CD14-positive monocyte (primary cell): ENCODE data around the gene OR2W3. TPM values are rescaled to one million over a fixed set of nuclear protein-coding genes. Genes with fewer than 3 reads are reported as not detected.
A peak's percentile ranks its signal among the peaks of the same experiment; 100 is the strongest.

ENCODE experiments used
- DNase-seq, 3 donors: peaks; one replicate each; pipeline ENCODE4 v3.0.0-alpha.2; 2011 to 2022
- H2AFZ ChIP-seq: 2 replicates; pipeline ENCODE4 v1.6.0; 2012; ENCODE audit warnings: mild to moderate bottlenecking, low read depth, low read length, inconsistent platforms; ENCODE audit not compliant: insufficient read depth, poor library complexity, severe bottlenecking
- H3K27ac ChIP-seq, 2 donors: 1 replicate in 1 of 2; 2 replicates in 1 of 2; pipeline ENCODE4 v1.5.1; 2012 to 2013; ENCODE audit warnings: low read length in 2 of 2, control low read depth in 1 of 2, inconsistent platforms in 1 of 2, low read depth in 1 of 2, mild to moderate bottlenecking in 1 of 2
- H3K27me3 ChIP-seq, 2 donors: one replicate each; pipeline versions ENCODE4 v1.6.0 to v1.6.1; 2011 to 2013; ENCODE audit warnings: low read length in 2 of 2; ENCODE audit not compliant: control insufficient read depth in 2 of 2, insufficient read depth in 2 of 2
- H3K36me3 ChIP-seq, 2 donors: replicated peaks in 1 of 2; 1 replicate in 1 of 2; 2 replicates in 1 of 2; pipeline versions ENCODE4 v1.5.1 to v1.6.1; 2012 to 2013; ENCODE audit warnings: low read length in 2 of 2, control low read depth in 1 of 2, inconsistent platforms in 1 of 2, mild to moderate bottlenecking in 1 of 2; ENCODE audit not compliant: insufficient read depth in 2 of 2, control insufficient read depth in 1 of 2
- H3K4me1 ChIP-seq, 2 donors: 1 replicate in 1 of 2; 2 replicates in 1 of 2; pipeline versions ENCODE4 v1.5.1 to v1.6.1; 2012 to 2013; ENCODE audit warnings: low read length in 2 of 2, control low read depth in 1 of 2, inconsistent platforms in 1 of 2, mild to moderate bottlenecking in 1 of 2, moderate library complexity in 1 of 2; ENCODE audit not compliant: insufficient read depth in 2 of 2, control insufficient read depth in 1 of 2
- H3K4me2 ChIP-seq: replicated peaks from 2 replicates; pipeline ENCODE3; 2012; ENCODE audit warnings: low read length, moderate library complexity, mild to moderate bottlenecking; ENCODE audit not compliant: poor library complexity, severe bottlenecking; ENCODE audit errors: extremely low read depth
- H3K4me3 ChIP-seq, 3 experiments: fragments of 200-600 bp in 1 of 3; sonication (generic) in 1 of 3; replicated peaks in 1 of 3; 1 replicate in 2 of 3; 2 replicates in 1 of 3; pipeline ENCODE4 v1.5.1; 2011 to 2013; ENCODE audit warnings: low read length in 3 of 3, mild to moderate bottlenecking in 3 of 3, control low read depth in 2 of 3, low read depth in 2 of 3, inconsistent platforms in 1 of 3, moderate library complexity in 1 of 3
- H3K79me2 ChIP-seq: 2 replicates; pipeline ENCODE4 v1.6.0; 2012; ENCODE audit warnings: mild to moderate bottlenecking, control low read depth, inconsistent platforms, low read length, moderate library complexity; ENCODE audit not compliant: insufficient read depth
- H3K9ac ChIP-seq: 2 replicates; pipeline ENCODE4 v1.6.0; 2017; ENCODE audit warnings: low read length, mild to moderate bottlenecking; ENCODE audit not compliant: insufficient read depth, poor library complexity, severe bottlenecking
- H3K9me3 ChIP-seq, 2 donors: replicated peaks in 1 of 2; 1 replicate in 1 of 2; 2 replicates in 1 of 2; pipeline versions ENCODE4 v1.5.1 to v1.6.1; 2012 to 2013; ENCODE audit warnings: low read length in 2 of 2, control low read depth in 1 of 2; ENCODE audit not compliant: control insufficient read depth in 1 of 2, insufficient read depth in 1 of 2
- H4K20me1 ChIP-seq: 2 replicates; pipeline ENCODE4 v1.6.0; 2012; ENCODE audit warnings: mild to moderate bottlenecking, low read length, control low read depth, moderate library complexity; ENCODE audit not compliant: insufficient read depth
- H3K27ac Mint-ChIP-seq, 7 donors: one replicate each; pipeline ENCODE4 v1.8.0; 2020; ENCODE audit warnings: mild to moderate bottlenecking in 7 of 7, mixed read lengths in 7 of 7, moderate library complexity in 6 of 7, inconsistent platforms in 2 of 7
- H3K27me3 Mint-ChIP-seq, 3 donors: one replicate each; pipeline ENCODE4 v1.8.0; 2021 to 2022; ENCODE audit warnings: low read depth in 3 of 3, mild to moderate bottlenecking in 3 of 3, mixed read lengths in 3 of 3, moderate library complexity in 3 of 3, inconsistent platforms in 1 of 3
- H3K36me3 Mint-ChIP-seq, 2 donors: one replicate each; pipeline ENCODE4 v1.8.0; 2020; ENCODE audit warnings: mixed read lengths in 2 of 2, inconsistent platforms in 1 of 2, mild to moderate bottlenecking in 1 of 2
- H3K4me1 Mint-ChIP-seq: one replicate; pipeline ENCODE4 v1.8.0; 2020; ENCODE audit warnings: mild to moderate bottlenecking, mixed read lengths
- H3K4me3 Mint-ChIP-seq, 2 donors: one replicate each; pipeline ENCODE4 v1.8.0; 2020; ENCODE audit warnings: mild to moderate bottlenecking in 2 of 2, mixed read lengths in 2 of 2, moderate library complexity in 1 of 2
- H3K9me3 Mint-ChIP-seq, 7 donors: one replicate each; pipeline ENCODE4 v1.8.0; 2020 to 2022; ENCODE audit warnings: mixed read lengths in 7 of 7, mild to moderate bottlenecking in 6 of 7, moderate library complexity in 6 of 7, inconsistent platforms in 2 of 7
- CTCF ChIP-seq: fragments of 200-600 bp; IDR thresholded peaks from one replicate; pipeline ENCODE4 v1.8.0; 2022; ENCODE audit warnings: antibody characterized with exemption, mild to moderate bottlenecking
- WGBS: methylation state at CpG from one replicate; pipeline ENCODE4 v1.1.5; 2013; ENCODE audit warnings: missing lambda C conversion rate; ENCODE audit not compliant: insufficient coverage; 5-methylcytosine and 5-hydroxymethylcytosine counted together
- intact Hi-C, 2 donors: fragments of 100-400 bp; cut with micrococcal nuclease; formaldehyde crosslinking; loops; one replicate each; pipeline versions ENCODE4 v1.15.0 to v1.15.1; 2023
- polyA plus RNA-seq, 3 donors: library from polyadenylated mRNA; depleted of rRNA in 1 of 3; unstranded in 2 of 3; stranded (reverse) in 1 of 3; fragments of 300-500 nt in 2 of 3; fragments of >200 nt in 1 of 3; fragmentation: Illumina TruSeq in 2 of 3; gene quantifications; 1 replicate in 2 of 3; 2 replicates in 1 of 3; pipeline ENCODE4 v1.2.3, GENCODE V29; 2012 to 2021

The OR2W3 gene
- polyA plus RNA-seq, 3 donors: 0.09 to 0.31 TPM; not detected in 1

GRCh38 chr1:247854899-247855545 lies 40.4 kb upstream of the OR2W3 start:
- Histone ChIP-seq H2AFZ (no peak overlapping the region), H3K36me3 (no peaks in the 10 kb centered on the region), H3K4me2 (no peak overlapping the region), H4K20me1 (no peaks in the 10 kb centered on the region), H3K9me3 (no peaks in the 10 kb centered on the region), H3K4me3 (no peak overlapping the region), H3K9ac (no peak overlapping the region), H3K27ac (no peak overlapping the region), H3K4me1 (peaks cover 26 to 39% of the 10 kb centered on the region in 2 donors), H3K27me3 (peaks cover 0 to 11% of the 10 kb centered on the region in 2 donors), H3K79me2 (no peaks in the 10 kb centered on the region)
- H3K36me3 Mint-ChIP-seq: peaks cover 0 to 3% of the 10 kb centered on the region in 2 donors
- 82% methylated on average over 11 of the region's 14 CpGs for WGBS
- H3K27ac Mint-ChIP-seq: peak overlapping the region in 1 of 7 donors; percentile 5
- no peak overlapping the region for H3K4me3 Mint-ChIP-seq
- peaks cover 47% of the 10 kb centered on the region for H3K4me1 Mint-ChIP-seq
- TF ChIP-seq CTCF: no peak
- peaks cover 0 to 4% (median 0%) of the 10 kb centered on the region in 7 donors for H3K9me3 Mint-ChIP-seq
- intact Hi-C loops: no loop called here
- peaks cover 11 to 40% (median 24%) of the 10 kb centered on the region in 3 donors for H3K27me3 Mint-ChIP-seq
- no peak for DNase-seq

GRCh38 chr1:247855911-247856310 lies 39.5 kb upstream of the OR2W3 start:
- Histone ChIP-seq H3K27ac (no peak overlapping the region), H4K20me1 (no peaks in the 10 kb centered on the region), H3K9ac (no peak overlapping the region), H3K4me2 (no peak overlapping the region), H3K9me3 (no peaks in the 10 kb centered on the region), H2AFZ (no peak overlapping the region), H3K4me3 (no peak overlapping the region), H3K36me3 (no peaks in the 10 kb centered on the region), H3K79me2 (no peaks in the 10 kb centered on the region), H3K27me3 (peaks cover 0 to 11% of the 10 kb centered on the region in 2 donors), H3K4me1 (peaks cover 26 to 39% of the 10 kb centered on the region in 2 donors)
- peaks cover 47% of the 10 kb centered on the region for H3K4me1 Mint-ChIP-seq
- no peak for DNase-seq
- peaks cover 3 to 6% of the 10 kb centered on the region in 2 donors for H3K36me3 Mint-ChIP-seq
- H3K9me3 Mint-ChIP-seq: peaks cover 0 to 4% (median 0%) of the 10 kb centered on the region in 7 donors
- no peak for TF ChIP-seq CTCF
- WGBS: 93% methylated on average over 2 of the region's 4 CpGs
- H3K27me3 Mint-ChIP-seq: peaks cover 12 to 40% (median 24%) of the 10 kb centered on the region in 3 donors
- no peak overlapping the region for H3K27ac Mint-ChIP-seq
- peak overlapping the region in 1 of 2 donors; percentile 39 for H3K4me3 Mint-ChIP-seq
- intact Hi-C loops: no loop called here
